Testis (tissue), 2 donors: ENCODE results near the gene ATOSB.

Experiments
- POLR2A ChIP-seq: fragments of 450-650 bp; IDR thresholded peaks from one replicate; pipeline ENCODE4 v1.6.1; 2017; ENCODE audit warnings: antibody characterized with exemption, mild to moderate bottlenecking, moderate library complexity
- TF ChIP-seq, protein P1 (sequence below), 3 experiments: fragments of 450-650 bp in 2 of 3; fragments of 200-600 bp in 1 of 3; sonication (generic) in 1 of 3; IDR thresholded peaks; one replicate each; pipeline ENCODE4 v1.5.1; 2016 to 2019; ENCODE audit warnings: antibody characterized with exemption in 3 of 3, mild to moderate bottlenecking in 2 of 3, moderate library complexity in 1 of 3

DNA sequence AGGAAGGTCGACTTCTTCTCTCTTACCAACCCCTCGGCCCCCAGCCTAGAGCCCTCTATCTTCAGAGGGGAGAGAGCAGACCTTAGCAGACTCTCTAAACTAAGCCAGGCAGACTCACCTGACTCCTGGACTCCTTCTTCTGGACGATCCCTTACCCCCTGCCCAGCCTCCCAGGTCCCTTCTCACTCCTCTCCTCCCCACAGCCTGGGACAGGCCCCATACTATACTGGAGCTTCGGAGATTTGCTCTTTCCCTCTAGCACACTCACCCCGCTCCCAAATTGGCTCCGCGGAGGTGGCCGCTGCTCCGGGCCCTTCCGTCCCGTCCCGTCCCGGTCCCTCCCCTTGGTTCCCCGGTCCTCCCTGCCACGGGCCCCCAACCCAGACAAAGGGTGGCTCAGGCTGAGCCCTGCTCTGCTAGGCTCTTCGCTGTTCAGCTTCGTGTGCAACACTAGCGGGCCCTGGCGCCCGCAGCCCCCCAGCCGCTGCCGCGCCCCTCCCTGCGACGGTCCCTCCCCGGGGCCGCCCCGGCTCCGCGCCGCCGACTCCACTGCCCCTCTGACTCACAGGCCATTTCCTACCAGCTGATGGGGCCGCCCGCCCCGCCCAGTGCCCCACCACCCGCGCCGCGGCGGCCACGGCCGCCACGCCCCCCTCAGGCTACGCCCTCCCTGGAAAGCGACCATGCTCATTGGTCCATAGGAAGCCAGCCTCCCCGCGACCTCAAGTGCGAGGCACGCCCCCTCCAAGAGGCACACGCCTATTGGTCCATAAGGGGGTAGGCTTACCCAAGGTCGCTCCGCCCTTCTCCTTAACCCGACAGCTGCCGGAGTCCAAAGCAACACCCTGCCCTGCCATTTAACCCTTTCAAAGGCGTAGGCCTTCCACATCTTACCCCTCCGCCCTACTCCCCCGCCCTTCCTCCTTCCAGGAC lies 4.4 kb downstream of the ATOSB start:
- no peak for TF ChIP-seq POLR2A
- TF ChIP-seq, protein P1, sequence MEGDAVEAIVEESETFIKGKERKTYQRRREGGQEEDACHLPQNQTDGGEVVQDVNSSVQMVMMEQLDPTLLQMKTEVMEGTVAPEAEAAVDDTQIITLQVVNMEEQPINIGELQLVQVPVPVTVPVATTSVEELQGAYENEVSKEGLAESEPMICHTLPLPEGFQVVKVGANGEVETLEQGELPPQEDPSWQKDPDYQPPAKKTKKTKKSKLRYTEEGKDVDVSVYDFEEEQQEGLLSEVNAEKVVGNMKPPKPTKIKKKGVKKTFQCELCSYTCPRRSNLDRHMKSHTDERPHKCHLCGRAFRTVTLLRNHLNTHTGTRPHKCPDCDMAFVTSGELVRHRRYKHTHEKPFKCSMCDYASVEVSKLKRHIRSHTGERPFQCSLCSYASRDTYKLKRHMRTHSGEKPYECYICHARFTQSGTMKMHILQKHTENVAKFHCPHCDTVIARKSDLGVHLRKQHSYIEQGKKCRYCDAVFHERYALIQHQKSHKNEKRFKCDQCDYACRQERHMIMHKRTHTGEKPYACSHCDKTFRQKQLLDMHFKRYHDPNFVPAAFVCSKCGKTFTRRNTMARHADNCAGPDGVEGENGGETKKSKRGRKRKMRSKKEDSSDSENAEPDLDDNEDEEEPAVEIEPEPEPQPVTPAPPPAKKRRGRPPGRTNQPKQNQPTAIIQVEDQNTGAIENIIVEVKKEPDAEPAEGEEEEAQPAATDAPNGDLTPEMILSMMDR (IDR thresholded peaks at IDR 0.05), result no peak
